Ecto neural progenitor cell (in vitro differentiated cells): ENCODE measurements around the gene CKLF.
"Not testable (repeated sequence)": the region's sequence is repeated elsewhere in the genome, so short reads cannot be mapped to it uniquely, and the experiment has no call there.

Experiments
- DNase-seq: peaks from one replicate; pipeline ENCODE4 v3.0.0-alpha.2; 2018; ENCODE audit warnings: low spot score

CKLF gene

DNA sequence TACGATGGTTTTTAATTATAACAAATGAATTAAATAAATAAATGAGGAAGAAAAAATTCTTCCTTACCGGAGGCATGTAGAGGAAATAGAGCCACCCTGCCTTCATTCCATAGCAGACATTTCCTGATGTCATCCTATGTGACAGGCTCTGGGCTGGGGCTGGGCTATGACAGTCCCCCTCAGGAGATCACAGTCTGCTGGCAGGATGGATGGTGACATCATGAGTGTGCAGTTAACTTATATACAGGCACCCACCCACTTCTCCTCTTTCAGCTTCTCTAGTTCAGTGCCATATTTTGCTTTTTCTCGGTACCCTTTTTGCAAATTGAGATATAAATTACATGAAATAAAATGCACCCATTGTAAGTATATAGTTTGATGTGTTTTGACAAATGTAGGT lies 45.7 kb downstream of the CKLF start:
- no peak for DNase-seq

- DNase-seq = no peak
Observed at GRCh38 chr16:66599726-66600125, 47.4 kb downstream of the CKLF start.

DNA sequence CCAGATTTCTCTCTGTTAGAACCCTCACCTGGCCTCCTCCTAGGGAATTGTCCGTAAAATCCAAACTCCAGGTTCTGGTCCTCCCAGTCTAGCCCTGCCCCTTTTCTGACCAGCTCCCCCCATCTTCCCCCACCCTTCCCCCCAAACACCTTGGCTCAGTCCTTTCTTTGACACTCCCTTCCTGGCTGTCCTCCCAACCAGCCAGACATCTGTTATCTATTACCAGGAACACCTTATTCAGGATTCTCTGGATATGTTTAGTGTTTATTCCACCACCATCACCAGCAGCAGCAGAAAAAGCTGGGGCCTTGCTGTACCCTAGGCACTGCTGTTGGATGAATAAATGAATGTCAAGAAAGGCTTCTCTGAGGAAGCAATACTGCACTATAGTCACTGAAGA lies 48.1 kb downstream of the CKLF start:
- no peak for DNase-seq

DNA sequence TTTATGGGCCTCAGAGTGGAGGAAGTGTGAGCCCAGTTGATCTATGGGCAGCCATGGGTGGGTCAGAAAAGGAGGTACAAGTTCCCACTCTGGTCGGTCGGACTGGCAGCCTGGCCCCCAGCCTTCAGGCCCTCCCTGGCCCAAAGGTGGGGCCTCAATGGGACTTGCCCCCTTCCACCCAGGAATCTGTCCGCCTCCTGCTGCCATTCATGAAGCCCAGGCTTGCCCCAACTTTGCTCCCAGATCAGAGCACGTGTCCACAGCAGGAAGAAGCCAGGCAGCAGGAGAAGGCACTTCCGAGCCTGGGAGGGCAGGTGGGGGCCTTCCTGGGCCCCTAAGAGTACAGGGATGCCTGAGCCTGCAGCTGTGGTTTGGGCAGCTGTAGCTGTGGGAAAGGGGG lies 49.1 kb downstream of the CKLF start:
- no peak for DNase-seq

GRCh38 chr16:66603537-66604375 lies 51.4 kb downstream of the CKLF start:
- DNase-seq = peak; percentile 86

- peak; percentile 90 for DNase-seq
Observed at GRCh38 chr16:66604376-66605176, 52.2 kb downstream of the CKLF start, which contains the start of gene CMTM3. CMTM3 (plus strand) TSS chr16:66604704; CDS start chr16:66604806, 102 bp downstream.

DNA sequence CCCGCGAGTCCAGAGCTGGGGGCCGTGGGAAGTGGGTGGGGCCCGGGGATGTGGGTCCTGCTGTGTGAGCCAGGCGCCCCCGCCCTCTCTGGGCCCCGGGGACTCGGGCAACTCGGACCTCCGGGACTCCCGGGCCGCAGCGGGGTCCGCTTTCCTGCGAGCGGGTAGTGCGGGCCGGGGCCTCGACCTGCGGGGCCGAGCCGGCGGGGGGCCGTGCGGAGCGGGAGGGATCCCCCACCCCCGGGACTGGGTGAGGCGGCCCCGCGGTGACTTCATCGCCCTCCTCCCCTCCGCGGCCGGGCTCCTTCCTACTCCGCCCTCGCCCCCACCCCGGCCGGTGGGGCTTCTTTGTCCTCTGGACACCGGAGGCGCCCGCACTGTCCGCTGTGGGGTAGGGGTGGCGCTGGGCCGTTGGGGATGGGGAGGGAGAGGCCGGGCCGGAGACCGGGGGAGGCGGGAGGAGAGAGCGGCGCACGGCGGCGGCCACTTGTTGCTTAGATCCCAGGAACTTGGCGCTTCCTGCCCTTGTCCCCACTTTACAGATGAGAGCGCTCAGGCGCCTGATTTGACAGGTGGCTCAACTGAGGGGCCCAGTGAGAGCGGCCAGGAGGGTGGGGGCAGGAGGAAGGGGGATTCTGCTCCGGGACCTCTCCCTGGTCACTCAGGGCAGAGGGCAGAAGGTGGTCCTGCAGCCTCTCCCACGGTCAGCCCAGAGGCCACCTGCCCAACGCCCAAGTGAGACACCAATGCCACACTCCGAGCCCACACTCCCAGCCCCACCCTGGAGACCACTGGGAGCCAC lies 53.0 kb downstream of the CKLF start:
- peak; percentile 73 for DNase-seq

DNA sequence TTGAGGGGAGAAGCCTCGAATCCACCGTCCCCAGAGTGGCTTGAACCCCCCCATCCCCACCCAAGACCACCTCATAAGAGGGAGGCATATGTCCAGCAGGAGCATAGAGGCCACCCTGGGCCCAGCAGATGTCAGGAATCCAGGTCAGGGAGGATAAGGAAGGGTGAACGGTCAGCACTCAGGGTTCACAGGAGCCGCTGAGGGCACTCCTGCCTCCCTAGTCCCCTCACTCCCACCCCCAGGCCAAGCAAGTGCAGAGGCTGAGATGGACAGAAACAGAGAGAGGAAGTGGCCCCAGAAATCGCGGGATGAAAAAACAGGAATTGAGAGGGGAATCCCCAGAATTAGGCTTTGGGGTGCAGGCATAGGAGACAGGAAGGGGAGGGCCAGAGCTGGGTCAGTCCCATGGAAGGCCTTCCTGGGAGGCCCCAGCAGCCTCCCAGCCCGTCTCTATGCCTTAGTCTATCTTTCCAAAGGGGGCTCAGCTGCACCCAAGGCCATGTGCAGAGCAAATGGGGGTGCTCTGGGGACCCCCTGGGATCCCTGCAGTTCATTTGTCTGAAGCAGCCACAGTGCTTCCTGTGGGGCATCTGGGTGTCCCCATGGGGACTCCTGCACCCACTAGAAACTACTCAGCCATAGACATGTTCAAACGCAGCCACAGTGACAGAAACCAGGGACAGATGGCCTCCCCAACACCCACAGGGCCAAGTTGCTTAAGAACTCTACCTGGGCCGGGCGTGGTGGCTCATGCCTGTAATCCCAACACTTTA lies 53.8 kb downstream of the CKLF start:
- no peak for DNase-seq

DNA sequence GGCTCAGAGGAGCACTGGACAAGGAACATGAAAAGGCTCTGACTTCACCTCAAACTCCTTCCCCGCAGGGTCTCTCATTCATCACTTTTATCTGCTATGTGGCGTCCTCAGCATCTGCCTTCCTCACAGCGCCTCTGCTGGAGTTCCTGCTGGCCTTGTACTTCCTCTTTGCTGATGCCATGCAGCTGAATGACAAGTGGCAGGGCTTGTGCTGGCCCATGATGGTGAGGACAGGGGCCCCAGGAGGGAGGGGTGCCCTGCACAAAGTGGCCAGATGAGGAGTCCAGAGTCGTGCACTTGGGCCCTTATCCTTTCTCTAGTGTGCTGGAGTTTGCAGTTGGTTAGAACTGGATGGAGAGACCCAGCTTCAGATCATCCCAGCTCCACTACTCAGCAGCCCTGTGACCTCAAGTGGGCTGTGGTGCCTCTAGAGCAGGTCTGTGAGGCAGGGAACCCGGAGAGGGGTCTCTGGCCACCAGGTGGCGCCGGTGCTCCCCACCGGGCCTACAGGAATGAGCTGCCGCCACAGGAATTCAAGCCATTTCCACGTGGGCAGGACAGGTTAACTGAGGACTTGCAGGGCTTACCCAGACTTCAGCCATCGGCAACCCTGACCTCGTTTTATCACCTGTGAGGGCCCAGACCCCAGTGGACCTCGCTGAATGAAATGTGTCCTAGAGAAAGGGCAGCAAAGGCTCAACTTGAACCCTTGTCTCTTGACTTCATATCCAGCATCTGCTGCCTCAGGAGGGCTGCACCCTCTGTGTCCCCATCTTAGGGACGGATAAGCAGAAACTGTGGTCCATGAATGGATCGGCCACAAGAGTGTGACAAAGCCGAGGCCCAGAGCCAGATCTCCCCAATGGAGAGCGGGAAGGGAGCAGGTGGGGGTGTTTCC lies 56.1 kb downstream of the CKLF start:
- peak; percentile 92 for DNase-seq

GRCh38 chr16:66609139-66609510 lies 56.7 kb downstream of the CKLF start:
- DNase-seq = no peak

GRCh38 chr16:66610111-66610820 lies 57.9 kb downstream of the CKLF start:
- DNase-seq = no peak

DNA sequence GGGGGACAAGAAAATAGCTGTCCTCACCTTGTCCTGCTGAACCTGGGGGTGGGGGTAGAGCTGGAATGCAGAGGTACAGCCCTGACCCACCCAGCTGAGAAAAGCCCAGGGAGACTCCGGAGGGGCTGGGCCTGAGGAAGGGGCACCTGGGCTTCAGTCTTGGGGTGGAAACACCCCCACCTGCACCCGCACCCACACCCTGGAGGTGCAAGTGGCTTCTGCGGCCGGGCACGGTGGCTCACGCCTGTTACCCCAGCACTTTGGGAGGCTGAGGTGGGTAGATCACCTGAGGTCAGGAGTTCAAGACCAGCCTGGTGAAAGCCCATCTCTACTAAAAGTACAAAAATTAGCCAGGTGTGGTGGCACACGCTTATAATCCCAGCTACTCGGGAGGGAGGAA lies 59.5 kb downstream of the CKLF start:
- not testable (repeated sequence) for DNase-seq

- DNase-seq = no peak
Observed at GRCh38 chr16:66612422-66612821, 60.0 kb downstream of the CKLF start.

GRCh38 chr16:66614161-66614802 lies 61.9 kb downstream of the CKLF start:
- DNase-seq = no peak
